Measurements from ENCODE around the gene HTR5A. TPM values are rescaled to one million over a fixed set of nuclear protein-coding genes. Genes with fewer than 3 reads are reported as not detected.

The HTR5A gene
- total and polyA plus RNA-seq, 10 of the 15 experiments (the other 5 are each of a cell fraction or from before 2014, with no cell fraction given) = not detected

DNA sequence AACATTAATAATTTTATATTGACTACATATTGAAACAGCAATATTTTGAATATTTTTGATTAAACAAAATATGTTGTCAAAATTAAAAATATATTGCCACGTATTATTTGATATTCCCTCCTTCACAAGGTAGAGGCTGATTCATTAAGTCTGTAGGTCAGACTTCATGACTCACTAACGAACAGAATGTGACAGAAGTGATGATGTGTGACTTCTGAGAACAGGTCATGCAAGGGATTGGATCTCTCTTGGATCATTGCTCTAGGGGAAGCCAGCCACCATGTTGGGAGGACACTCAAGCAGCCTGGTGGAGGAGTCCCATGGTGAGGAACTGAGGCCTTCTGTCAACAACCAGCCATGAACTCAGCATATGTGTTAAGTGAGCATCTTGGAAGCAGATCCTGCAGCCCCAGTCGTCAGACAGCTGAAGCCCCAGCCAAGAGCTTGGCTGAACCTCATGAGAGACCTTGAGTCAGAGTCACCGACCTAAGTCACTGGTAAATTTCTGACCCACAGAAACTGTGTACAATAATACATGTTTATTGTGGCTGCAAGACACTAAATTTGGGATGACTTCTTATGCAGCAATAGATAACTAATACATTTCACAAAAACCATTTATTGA lies 66.6 kb downstream of the HTR5A start:
- 26% methylated on average over 4 of the region's 4 CpGs for WGBS (ENCODE audit: insufficient coverage, insufficient replicate concordance, low lambda C conversion rate, missing lambda C conversion rate)
- no peaks in the 10 kb centered on the region; the same call in 2 of the 3 replicates for H3K9me3 ChIP-seq (replicated peaks; ENCODE audit: control insufficient read depth, insufficient read depth, low read length)
- SMC1A ChIA-PET (ENCODE audit: uncharacterized antibody, unreplicated experiment) = no interaction called here
- FAIRE-seq (no peak), ATAC-seq (no peak), DNase-seq (ENCODE audit: low read depth, low spot score) (no peak)
- TF ChIP-seq BCL3 (IDR thresholded peaks at IDR 0.05; ENCODE audit: borderline replicate concordance, insufficient read depth, low read depth, low read length, poor library complexity, severe bottlenecking) = peak; percentile 17
- TF ChIP-seq ZNF384 (IDR thresholded peaks at IDR 0.05; ENCODE audit: borderline replicate concordance, low read depth, low read length) = no peak
- no peak overlapping the region for H3K9ac ChIP-seq (ENCODE audit: control insufficient read depth, insufficient read depth, low read length)
- CTCF ChIA-PET = no interaction called here
- H4K20me1 ChIP-seq (ENCODE audit: control insufficient read depth, insufficient read depth) = no peaks in the 10 kb centered on the region
- no peaks in the 10 kb centered on the region for H3K27me3 ChIP-seq (replicated peaks in 1 of 2; ENCODE audit: control insufficient read depth in 2 of 2, insufficient read depth in 2 of 2, low read length in 1 of 2)
- intact Hi-C loops (cut with micrococcal nuclease; ENCODE audit: unreplicated experiment) = no loop called here
- H2AFZ ChIP-seq (ENCODE audit: control insufficient read depth, low read depth, low read length) = no peak overlapping the region
- no TSS peak for BruUV-seq (replicated peaks)
- H3K36me3 ChIP-seq (ENCODE audit: control insufficient read depth in 2 of 2, insufficient read depth in 2 of 2, low read length in 1 of 2) = no peaks in the 10 kb centered on the region
- H3K79me2 ChIP-seq (ENCODE audit: control insufficient read depth, insufficient read depth, low read length) = no peaks in the 10 kb centered on the region
- in situ Hi-C loops (cut with MboI) = no loop called here
- H3K27ac ChIP-seq (ENCODE audit: control insufficient read depth, insufficient read depth) = no peak overlapping the region
- H3K4me3 ChIP-seq = no peak overlapping the region
- RAD21 ChIA-PET (ENCODE audit: unreplicated experiment) = no interaction called here
- no peaks in the 10 kb centered on the region for H3K4me1 ChIP-seq (ENCODE audit: control insufficient read depth, insufficient read depth, low read length)
- POLR2A ChIA-PET = no interaction called here
- no peak overlapping the region for H3K4me2 ChIP-seq (ENCODE audit: control insufficient read depth, insufficient read depth)

Small RNA genes within 50 kb of the gene (small RNA-seq; reads per million reads assigned to genes)
- not detected for gene AC092628.1

Other genes starting within 250 kb of the HTR5A start
- gene PAXIP1, start 67.2 kb upstream of the HTR5A start, total RNA-seq (2014; rRNA removed) = 20.5 and 23.5 TPM in 2 replicates
- 20.3 and 22.9 TPM in 2 replicates for gene PAXIP1, start 67.2 kb upstream of the HTR5A start, total RNA-seq (2014; rRNA removed; fragmentation: Illumina TruSeq; extraction: Trizol)
- gene PAXIP1, start 67.2 kb upstream of the HTR5A start, total RNA-seq (2021) = 22.5 and 26.5 TPM in 2 replicates
- gene PAXIP1, start 67.2 kb upstream of the HTR5A start, polyA plus RNA-seq (2011; rRNA removed) = 15.7 and 16.0 TPM in 2 replicates
- 27.2 and 30.3 TPM in 2 replicates for gene PAXIP1, start 67.2 kb upstream of the HTR5A start, polyA plus RNA-seq (2014; fragmentation: Illumina TruSeq; extraction: Trizol)
- gene PAXIP1, start 67.2 kb upstream of the HTR5A start, polyA plus RNA-seq (2014; fragmentation: Nextera tagmentation; extraction: Ambion mirVana) = 1 to 10 TPM; 7.6 to 8.8 TPM
- gene PAXIP1, start 67.2 kb upstream of the HTR5A start, polyA plus RNA-seq (2014; rRNA removed) = 23.9 and 25.2 TPM in 2 replicates
- gene PAXIP1, start 67.2 kb upstream of the HTR5A start, polyA plus RNA-seq (2016; fragmentation: Nextera tagmentation; extraction: Ambion mirVana) = 1 to 10 TPM; 7.3 to 8.3 TPM
- 156 and 187 TPM in 2 replicates for gene INSIG1, start 227.6 kb downstream of the HTR5A start, total RNA-seq (2014; rRNA removed)
- gene INSIG1, start 227.6 kb downstream of the HTR5A start, total RNA-seq (2014; rRNA removed; fragmentation: Illumina TruSeq; extraction: Trizol) = 97.0 and 103 TPM in 2 replicates
- gene INSIG1, start 227.6 kb downstream of the HTR5A start, total RNA-seq (2021) = 119 and 131 TPM in 2 replicates
- gene INSIG1, start 227.6 kb downstream of the HTR5A start, polyA plus RNA-seq (2011; rRNA removed) = 168 and 196 TPM in 2 replicates
- gene INSIG1, start 227.6 kb downstream of the HTR5A start, polyA plus RNA-seq (2014; fragmentation: Illumina TruSeq; extraction: Trizol) = 85.2 and 108 TPM in 2 replicates
- 10 to 100 TPM; 29.6 to 43.4 TPM for gene INSIG1, start 227.6 kb downstream of the HTR5A start, polyA plus RNA-seq (2014; fragmentation: Nextera tagmentation; extraction: Ambion mirVana)
- gene INSIG1, start 227.6 kb downstream of the HTR5A start, polyA plus RNA-seq (2014; rRNA removed) = 128 and 136 TPM in 2 replicates
- gene INSIG1, start 227.6 kb downstream of the HTR5A start, polyA plus RNA-seq (2016; fragmentation: Nextera tagmentation; extraction: Ambion mirVana) = 10 to 100 TPM; 65.6 to 66.1 TPM

All from GM12878 (cell line).